Dedifferentiated amniotic fluid mesenchymal stem cell (primary cell): ENCODE data around the gene HOXB4.

Experiments used
- DNase-seq: peaks from one replicate; pipeline ENCODE4 v3.0.0-alpha.2; 2016; ENCODE audit errors: extremely low spot score

Gene HOXB4

GRCh38 chr17:48577946-48578615, at the start of gene HOXB4:
Gene HOXB4 (minus strand): TSS chr17:48578350. CDS start chr17:48578319, 31 bp downstream.
- DNase-seq = no peak

GRCh38 chr17:48627118-48627597, 49.0 kb upstream of the HOXB4 start:
- DNase-seq = no peak

- DNase-seq = no peak
Measured at GRCh38 chr17:48626245-48627117, 48.3 kb upstream of the HOXB4 start, which contains the start of gene HOXB9. Gene HOXB9 (minus strand): TSS chr17:48626358. CDS start chr17:48626269, 89 bp downstream.

- no peak for DNase-seq
Measured at GRCh38 chr17:48625495-48626244, 47.5 kb upstream of the HOXB4 start.

- no peak for DNase-seq
Measured at GRCh38 chr17:48624544-48625494, 46.7 kb upstream of the HOXB4 start.

- no peak for DNase-seq
Measured at GRCh38 chr17:48624118-48624517, 46.0 kb upstream of the HOXB4 start.

GRCh38 chr17:48623583-48623982, 45.4 kb upstream of the HOXB4 start:
- DNase-seq = no peak

GRCh38 chr17:48622857-48623256, 44.7 kb upstream of the HOXB4 start:
- DNase-seq = no peak

GRCh38 chr17:48621410-48622392, 43.6 kb upstream of the HOXB4 start:
- no peak for DNase-seq

GRCh38 chr17:48620461-48621139, 42.5 kb upstream of the HOXB4 start:
- no peak for DNase-seq

- DNase-seq = no peak
Measured at GRCh38 chr17:48619826-48620449, 41.8 kb upstream of the HOXB4 start.

- DNase-seq = peak; percentile 68
Measured at GRCh38 chr17:48618256-48618896, 40.2 kb upstream of the HOXB4 start.

- no peak for DNase-seq
Measured at GRCh38 chr17:48617471-48618255, 39.5 kb upstream of the HOXB4 start.

GRCh38 chr17:48616717-48617470, 38.7 kb upstream of the HOXB4 start:
- DNase-seq = no peak

- no peak for DNase-seq
Measured at GRCh38 chr17:48615963-48616716, 38.0 kb upstream of the HOXB4 start.
